NCI-H2196 (cell line): ENCODE data around the gene TBRG4.

Source experiments
- DNase-seq: peaks from one replicate; lab custom pipeline; 2025; ENCODE audit not compliant: unreplicated experiment; lab: John Stamatoyannopoulos, UW

The TBRG4 gene

DNA sequence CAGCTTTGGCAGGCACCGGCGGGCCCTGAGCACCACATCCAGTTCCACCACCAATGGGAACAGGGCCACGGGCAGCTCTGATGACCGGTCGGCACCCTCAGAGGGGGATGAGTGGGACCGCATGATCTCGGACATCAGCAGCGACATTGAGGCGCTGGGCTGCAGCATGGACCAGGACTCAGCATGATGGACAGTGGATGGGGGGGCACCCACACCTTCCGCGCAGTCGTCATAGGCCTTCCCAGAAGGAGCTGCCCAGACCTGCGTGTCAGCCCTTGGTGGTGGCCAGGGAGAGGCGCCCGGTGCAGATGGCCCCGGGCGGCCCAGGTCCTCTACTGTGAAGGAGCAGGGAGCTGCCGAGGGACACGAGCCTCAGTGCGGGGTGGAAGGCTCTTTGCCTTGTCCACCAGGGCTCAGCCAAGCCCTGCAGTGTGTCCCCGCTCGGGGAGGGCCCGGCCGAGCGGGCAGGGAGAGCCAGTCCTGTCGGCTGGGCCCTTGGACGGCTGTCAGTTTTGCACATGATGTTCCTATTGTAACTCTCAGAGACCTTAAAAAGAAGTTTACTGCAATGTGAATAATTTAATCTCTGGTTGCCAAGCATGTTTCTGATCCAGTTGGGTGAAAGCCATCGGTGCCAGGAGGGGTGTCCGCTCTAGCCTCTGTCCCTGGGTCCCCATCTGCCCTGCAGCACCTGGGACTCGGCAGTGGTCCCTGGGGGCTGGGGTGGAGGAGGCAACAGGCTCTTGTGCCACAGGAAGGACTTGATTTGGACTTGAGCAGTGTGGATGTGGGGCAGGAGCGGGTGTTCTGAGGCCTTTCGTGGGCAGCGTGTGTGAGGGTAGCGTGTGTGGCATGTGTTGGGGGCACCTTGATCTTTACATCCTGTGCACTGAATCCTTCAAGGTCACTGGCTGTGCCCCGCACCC is 35.4 kb downstream of the TBRG4 start:
- no peak for DNase-seq

DNA sequence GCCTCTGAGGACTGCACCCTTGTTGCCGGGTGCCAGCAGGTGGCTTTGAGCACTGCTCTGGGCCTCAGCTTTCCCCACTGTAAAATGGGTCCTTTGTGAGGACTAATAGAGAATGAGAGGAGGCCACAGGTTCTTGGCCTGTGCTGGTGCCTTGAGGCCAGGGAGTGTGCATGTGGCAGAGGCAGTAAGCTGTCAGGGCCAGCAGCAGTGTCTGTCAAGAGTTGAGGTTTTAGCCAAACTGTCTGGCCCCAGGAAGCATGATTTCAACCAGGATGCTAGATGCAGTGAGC is 36.2 kb downstream of the TBRG4 start:
- DNase-seq, result no peak

DNA sequence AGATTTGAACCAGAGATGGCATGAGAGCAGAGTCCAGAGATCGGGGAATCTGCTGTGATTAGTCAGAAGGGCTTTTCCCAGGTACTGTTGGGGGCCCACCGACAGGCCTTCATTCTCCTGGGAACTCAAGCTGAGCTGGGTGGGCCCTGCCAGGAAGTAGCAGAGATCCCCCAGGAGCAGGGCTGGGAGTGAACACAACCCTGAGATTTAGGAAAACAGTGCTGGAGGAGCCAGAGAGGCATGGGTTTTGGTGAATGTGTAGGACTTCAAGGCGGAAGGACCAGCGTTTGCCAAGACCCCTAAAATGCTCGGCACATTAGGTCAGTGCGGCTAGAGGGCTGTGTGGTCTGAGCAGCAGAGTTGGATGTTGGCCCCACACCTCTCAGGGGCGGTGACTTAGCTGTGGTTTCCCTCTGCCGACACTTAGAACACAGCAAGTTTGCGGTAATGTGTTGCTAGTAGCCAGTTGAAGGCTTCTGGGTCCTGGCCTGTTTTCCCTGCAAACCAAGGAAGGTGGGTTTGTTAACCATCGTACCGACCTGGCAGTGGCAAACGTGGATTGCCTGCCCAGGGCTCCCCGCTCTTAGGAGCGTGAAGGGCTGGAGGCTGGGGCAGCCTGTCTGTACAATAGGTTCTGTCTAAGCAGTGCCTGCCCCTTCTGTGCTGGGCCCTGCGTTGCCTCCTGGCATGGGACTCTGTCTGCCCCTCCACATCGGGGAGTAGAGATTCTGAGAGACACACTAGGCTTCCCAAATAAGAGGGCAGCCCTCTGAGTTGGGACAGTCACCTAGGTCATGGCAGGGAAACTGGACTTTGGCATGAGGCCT is 36.8 kb downstream of the TBRG4 start:
- no peak for DNase-seq

DNA sequence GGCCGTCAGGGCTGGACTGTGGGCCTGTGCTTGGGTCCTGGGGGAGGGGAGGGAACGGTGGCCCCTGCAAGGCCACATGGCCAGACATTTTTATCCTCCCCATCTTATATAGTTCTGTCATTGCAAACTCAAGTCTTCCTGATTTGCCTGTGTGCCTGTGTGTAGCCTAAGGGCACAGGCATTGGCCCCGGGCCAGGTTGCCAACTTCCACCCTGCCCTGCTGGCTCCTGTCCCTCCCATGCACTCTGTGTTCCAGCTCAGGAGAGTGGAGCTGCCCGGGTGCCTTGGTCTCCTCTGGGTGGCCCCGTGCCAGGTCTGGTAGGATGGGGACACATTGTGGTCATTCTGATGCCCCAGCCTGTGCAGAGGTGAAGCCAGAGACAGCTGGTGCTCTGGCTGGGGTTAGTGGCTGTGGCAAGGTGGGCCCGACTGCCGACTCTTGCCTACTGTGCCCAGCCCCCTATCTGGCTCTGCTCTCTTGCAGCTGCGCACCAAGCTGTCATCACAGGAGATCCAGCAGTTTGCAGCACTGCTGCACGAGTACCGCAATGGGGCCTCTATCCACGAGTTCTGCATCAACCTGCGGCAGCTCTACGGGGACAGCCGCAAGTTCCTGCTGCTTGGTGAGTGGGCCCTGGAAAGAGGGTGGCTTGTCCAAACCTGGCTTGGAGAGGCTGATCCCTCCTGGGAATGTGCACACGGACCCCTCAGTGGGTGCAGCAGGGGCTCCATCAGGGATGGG is 37.5 kb downstream of the TBRG4 start:
- DNase-seq, result peak; percentile 70

DNA sequence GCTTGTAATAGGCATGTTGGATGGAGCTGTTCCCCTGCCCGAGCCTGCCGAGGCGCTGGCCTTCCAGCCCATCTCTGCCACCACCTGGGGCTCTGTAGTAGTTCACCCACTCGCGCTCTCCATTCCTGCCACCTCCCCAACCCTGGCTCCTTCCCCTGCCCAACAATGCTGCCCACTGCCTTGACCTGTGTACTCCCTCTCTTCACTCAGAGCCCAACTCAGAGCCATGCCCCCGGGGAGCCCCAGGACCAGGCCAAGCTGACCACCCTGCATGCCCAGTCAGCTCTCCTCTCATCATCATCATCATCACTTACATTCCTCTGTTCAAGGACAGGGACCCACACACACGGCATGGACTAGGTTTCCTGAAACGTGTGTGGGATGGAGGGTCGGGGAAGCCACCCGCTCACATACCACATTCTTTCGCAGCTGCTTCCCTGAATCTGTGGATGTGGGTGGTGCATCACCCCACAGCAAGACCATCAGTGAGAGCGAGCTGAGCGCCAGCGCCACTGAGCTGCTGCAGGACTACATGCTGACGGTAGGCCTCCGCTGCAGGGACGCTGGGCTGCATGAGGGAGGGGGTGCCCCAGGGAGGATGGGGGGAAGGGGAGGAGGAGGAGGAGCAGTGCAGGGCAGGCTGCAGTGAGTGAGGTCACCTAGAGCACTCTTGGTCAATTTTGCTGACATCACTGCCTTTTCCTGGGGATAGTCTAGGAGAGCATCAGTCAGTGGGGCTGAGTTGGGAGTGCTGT is 38.3 kb downstream of the TBRG4 start:
- no peak for DNase-seq

DNA sequence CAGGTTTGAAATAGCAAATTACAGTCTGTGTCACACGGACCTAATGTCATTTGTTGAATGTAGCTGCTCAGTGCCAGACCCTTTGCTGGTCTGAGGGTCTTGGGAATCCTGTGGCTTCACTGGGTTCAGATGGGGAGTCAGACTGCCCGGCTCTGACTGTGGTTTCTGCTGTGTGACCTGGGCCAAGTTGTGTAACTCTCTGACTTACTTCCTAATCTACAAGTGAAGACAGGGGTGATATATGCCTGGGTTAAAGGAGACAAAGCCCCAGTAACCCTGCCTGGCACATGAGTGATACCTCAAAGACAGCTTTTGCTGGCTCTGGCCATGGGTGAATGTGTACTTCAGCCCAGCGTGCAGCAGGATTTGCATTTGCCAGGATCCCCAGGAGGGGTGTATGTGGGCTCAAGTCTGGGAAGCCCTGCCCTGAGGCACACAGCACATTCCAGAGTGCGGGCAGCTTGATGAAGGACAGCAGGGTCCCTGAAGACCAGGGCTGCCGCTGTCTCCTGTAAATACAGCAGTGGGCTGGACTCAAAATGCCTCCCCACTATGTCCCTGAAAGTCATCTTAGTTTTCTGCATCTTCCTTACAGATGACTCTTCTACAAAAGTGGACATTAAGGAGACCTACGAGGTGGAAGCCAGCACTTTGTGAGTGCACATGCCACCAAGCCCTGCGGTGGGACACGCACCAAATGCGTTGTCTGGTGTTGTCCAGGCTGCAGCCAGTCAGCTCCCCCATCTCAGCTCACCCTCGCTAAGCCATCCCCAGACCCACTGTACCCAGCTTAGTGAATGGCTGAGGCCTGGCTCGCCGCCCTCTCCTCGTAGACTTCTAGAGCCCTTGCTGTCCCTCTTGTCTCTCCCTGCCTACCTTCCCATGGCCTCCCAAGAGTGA is 39.1 kb downstream of the TBRG4 start:
- no peak for DNase-seq

DNA sequence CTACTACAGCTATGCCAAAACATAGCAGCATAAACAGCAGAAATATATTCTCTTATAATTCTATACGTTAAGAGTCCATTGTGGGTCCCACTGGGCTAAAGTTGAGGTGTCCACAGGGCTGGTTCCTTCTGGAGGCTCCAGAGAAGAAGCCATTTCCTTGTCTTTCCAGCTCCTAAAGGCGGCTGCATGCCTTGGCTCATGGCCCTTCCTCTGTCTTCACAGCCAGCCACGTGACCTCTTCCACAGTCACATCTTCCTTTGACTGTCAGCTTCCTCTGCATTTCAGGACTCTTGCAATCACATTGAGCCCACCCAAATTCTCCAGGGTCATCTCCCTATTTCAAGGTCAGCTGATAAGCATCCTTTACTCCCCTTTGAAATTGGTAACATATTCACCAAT is 40.0 kb downstream of the TBRG4 start:
- no peak for DNase-seq

DNA sequence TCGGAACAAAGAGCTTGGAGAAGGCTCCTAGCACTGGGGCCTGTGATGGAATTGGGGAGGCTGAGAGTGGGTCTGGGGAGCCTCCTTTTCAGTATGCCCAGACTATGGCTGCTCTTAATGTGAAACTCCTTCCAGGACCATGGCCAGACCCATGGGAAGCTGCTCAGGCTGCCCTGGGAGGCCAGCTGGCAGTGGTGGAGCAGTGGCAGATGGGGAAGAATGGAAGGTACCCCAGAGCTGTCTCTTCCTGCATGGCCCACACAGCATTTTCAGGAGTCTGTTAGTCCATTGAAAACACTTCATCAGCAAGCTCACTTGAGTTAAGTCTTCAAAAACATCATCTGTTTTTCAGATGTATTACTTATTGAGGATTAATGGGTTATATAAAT is 41.2 kb downstream of the TBRG4 start:
- no peak for DNase-seq

DNA sequence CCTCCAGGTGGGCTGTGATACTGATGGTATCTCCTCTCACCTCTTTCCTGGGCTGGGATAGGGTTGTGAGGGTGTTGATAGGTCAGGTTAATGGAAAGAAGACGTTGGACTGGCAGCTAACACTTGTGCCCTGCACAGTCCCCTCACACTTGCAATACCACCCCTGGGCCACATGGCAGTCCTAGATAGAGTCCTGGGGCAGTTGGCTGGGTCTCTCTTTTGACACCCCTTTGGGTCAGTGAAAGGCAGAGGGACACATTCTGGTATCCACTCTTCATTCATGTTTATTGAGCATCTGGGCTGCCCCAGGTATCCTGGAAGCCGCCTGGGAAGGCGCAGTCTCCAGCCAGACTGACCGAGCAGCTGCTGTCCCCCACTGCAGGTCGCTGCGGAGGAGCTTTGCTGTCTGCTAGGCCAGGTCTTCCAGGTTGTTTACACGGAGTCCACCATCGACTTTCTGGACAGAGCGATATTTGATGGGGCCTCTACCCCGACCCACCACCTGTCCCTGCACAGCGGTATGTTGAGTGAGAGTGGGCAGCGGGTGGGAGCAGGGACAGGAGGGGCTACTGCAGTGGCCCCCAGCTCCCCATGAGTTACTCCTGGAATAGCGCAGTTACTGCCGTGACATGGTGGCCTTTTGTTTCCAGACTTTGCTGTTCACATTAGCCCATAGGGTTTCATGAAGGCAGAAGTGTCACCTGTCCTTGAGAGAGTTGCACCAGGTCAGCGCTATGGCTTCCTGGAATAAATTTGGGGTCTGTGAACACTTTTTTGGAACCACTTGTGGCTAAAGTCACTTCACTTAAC is 41.8 kb downstream of the TBRG4 start:
- no peak for DNase-seq

DNA sequence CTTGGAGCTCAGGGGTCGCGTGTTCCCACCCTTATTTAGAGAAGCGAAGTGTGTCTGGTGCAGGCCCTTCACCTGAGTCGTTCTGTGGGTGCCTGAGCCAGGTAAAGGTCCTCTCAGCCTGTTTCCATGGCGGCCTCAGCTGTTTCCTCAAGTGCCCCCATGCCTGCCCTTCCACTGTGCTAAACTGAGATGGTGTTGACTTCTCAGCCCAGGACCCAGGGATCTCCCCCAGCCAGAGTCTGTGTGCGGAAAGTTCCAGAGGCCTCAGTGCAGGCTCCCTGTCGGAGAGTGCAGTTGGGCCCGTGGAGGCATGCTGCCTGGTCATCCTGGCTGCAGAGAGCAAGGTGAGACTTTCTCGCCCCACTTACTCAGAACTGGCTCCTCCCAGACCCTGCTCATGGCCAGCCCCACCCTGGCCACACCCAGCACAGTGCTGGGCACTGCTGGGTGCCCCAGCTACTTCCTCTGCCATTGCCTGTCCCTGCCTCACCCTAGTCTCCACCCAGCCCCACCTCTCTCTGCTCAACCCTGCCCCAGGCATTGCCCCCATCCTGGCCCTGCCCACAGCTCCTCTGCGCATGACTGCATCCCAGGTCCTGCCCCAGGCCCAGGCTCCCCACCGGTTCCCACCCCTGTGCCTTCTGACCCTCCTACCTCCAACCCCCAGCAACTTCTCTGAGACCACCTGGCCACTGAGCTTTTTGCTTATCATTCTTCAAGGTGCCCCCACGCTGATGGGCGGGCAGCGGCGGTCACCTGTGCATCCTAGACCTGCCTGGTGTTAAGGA is 43.1 kb downstream of the TBRG4 start:
- DNase-seq, result no peak

DNA sequence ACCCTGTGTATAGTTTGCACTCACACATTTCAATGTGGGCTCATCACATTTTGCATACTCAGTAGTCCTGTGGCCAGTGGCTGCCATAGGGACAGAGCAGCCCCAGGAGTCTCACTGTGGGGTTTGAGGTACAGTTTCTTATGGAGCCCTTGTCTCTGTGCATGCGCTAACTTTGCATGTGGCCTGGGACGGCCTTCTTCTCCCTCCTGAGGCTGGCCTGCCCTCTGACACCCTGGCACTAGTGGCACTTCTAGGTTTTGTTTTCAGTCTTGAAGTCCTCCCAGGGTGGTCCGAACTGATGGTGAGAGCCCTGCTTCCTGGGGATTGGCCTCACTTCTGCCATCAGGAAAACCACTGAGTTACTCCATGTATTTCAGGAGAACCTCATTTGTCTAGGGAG is 43.9 kb downstream of the TBRG4 start:
- DNase-seq, result no peak

DNA sequence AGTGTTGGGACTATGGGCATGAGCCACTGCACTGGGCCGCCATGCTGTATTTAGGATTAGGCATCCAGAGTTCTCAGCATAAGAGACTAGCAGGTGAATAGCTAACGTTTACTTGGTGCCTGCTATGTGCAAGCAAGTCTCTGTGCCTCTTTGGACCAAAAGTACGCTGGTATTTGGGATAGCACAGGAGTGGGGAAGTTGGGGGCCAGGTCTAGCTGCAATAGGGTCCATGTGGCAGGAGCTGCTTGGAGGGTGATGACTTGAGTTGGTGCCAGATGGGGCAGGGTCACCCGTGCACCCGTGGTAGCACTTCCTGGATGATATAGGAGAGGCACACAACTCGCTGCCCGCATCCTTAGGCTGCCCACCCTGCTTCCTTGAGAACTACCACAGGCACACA is 45.1 kb downstream of the TBRG4 start:
- DNase-seq, result no peak

DNA sequence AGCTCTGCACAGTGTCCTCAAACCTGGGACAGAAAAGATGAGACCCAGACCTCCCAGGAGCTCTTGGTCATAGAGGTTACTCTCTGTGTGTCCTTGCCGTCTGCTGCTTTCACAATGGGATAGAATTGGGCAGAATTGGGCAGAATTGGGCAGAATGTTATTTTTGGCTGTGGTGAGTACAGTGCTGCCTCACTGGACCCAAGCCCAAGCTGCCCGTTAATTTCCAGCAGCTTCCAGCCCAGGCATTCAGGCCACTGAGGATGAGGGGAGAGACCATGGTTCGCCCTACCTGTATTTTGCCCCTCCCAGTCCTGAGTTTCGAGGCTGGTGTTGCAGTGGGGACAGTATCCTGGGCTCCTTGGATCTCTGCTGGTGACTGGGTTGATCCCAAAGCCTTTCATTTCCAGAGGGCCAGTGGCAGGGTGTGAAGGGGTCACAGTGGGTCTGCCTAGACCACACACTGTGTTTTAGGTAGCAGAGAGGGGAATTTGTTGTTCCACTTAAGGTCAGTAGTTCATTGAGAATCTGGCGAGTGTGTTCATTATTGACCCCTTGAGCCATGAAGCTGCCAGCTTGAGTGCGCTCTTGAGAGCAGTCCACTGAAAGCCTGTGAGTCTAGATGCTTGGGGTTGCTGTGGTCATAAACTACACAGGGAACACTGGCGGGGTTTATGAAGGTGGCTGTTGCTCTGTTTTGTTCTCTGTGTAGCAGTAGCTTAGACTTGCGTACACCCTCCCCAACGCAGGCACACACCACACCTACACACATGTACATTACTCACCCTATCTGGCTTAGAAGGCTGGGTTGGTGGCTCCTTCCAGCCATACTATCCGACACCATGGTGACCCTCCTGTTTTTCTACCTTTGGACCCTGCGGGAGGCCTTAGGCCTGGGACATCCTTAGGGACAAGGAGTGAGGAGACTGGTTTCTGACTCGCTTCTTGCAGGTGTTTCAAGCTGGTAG is 46.2 kb downstream of the TBRG4 start:
- no peak for DNase-seq

DNA sequence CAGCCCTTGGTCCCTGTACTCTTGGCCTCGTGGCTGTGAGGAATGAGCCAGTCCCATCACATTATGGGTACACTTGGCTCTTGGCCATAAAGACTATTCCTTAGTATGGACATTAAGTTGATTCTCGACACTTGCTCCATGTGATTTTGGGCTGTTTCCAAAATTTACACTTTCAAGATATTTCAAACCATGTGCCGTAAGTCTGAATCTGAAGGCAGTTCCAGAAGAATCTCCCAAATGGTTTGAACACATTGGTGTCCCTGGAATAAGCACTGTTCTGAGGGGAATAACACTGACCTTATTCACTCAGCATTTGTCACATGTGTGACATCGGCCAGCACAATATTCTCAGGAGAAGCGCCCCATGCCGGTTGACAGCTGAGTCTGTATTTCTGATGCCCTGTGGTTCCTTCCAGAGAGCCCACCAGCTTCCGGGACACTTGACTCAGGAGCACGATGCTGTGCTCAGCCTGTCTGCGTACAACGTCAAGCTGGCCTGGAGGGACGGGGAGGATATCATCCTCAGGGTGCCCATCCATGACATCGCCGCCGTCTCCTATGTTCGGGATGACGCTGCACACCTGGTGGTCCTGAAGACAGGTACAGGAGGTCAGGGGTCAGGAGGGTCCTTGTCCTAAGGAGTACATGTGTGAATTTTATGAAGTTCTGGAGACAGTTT is 47.3 kb downstream of the TBRG4 start:
- no peak for DNase-seq

DNA sequence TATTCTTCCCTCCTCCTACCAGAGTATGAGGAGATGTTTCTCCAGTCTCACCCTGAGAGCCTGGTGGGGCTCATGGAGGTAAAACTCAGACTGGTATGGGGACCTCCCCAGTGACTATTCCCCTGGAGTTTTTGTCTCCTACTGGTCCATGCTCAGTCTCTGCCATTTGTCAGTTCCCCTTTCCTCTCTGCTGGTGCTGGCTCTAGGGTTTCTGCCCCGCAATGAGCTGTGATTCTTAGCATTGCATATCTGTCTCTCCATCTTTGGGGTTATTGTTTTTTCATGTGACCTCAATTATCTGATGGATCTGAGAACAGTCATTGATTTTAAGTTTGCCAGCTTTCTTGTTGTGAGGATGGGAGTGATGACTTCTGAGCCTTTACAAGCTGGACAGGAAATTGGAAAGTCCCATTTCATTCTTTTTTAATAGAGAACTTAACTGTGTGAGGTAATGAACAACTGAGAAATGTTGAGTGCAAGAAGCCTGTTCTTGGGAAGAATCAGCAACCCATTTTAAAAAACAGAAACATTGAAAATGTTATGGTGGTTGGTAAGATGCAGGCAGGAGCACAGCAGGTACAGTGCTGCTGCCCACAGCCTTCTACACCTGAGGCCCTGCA is 49.6 kb downstream of the TBRG4 start:
- no peak for DNase-seq

DNA sequence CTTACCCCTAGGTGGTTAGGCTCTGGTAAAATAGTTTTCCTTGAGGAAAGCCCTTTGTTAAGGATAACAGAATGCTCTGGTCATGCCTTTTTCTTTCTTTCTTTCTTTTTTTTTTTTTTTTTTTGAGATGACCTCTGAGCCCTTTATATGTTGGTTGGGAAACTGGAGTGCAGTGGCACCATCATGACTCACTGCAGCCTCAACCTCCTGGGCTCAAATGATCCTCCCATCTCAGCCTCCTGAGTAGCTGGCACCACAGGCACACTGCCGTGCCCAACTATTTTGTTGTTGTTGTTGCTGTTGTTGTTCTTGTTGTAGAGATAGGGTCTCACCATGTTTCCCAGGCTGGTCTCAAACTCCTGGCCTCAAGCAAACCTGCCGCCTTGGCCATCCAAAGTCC is 50.1 kb downstream of the TBRG4 start:
- no peak for DNase-seq
